NCI-H2029 (cell line): ENCODE results near the gene LMOD3.

ENCODE experiments used
- DNase-seq: peaks from one replicate; lab custom pipeline; 2025; lab: John Stamatoyannopoulos, UW

LMOD3 gene

DNA sequence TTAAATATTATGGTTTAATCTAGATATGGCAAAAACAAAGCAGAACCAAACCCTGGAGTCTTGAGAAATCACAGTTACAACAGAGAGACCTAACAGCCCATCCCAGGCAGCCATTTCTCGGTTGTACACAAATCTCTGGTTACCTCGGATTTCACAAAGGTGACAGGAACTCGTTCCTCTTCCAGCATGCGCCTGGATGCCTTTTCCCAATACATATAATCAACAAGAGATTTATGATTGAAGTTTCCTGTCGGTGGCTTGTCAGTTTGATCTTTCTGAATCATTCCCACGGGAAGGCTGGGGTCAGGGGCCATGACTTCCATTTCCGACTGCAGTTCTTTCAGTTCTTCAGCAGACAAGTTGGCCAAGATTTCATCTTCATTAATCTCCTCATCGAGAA is 445 bp downstream of the LMOD3 start:
- DNase-seq, result no peak

- DNase-seq, result no peak
Measured at GRCh38 chr3:69121513-69121912, 882 bp downstream of the LMOD3 start.

DNA sequence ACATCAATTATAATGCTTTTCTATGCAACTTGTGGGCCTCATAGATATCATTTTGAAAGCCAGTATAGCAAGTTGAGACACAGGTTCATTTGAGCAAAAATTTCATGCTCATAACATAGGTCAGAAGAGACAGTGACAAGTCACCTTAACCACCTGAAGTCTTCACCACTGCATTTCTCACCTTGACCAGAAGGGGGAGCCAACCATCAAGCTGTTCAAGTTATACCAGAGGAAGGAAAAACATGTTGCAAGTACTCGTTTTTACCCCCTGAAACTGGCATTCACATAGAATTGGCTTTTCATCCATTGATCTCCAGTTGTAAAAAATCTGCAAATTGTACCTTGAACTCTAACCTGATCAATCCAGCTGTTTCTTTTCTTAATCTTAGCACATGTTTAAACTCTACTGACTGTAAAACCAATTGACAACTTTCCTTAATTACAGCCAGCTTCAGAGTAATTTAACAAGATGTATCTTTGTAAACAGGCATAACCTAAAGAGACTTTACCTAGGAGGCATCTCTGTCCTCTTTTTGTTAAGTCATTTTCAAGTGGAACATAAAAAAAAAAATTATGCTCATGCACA is 1.4 kb downstream of the LMOD3 start:
- DNase-seq, result no peak

- DNase-seq, result no peak
Measured at GRCh38 chr3:69119681-69120080, 2.7 kb downstream of the LMOD3 start.

DNA sequence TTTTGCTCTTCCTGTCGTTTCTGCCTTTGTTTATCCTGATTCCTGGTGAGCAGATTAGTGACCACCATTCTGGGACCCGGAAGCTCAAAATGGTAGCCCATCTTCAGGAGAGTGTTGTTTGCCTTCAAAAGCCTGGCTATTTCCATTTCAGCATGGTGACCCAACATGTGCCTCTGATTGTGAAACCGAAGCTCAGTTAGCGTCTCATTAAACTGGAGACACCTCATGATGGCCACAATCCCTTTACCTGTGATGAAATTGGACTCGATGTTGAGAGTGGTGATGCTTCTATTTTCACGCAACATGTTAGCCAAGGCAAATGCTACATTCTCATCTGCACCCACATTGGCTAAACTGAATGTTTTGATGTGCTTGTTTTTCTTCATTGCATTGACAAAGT is 3.3 kb downstream of the LMOD3 start:
- DNase-seq, result no peak

DNA sequence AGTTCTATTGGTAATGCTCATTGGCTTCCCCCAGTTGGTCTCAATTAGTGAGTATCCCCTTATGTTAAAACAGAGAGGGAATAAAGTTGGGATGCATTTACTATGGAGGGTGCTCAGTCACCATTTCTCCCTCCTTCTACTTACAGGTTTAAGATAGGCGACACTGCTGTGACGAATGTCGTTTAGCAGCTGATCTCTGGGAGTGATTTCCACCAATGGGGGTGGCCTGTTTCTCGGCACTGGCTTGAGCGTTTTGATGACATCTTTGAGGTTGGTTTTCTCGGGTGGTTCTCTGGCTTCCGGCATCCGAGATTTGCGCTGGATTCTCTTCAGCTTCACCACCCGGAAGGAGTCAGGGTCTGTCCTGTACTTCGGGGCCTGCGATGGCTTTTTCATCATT is 3.8 kb downstream of the LMOD3 start:
- DNase-seq, result no peak

- no peak for DNase-seq
Measured at GRCh38 chr3:69116897-69117296, 5.5 kb downstream of the LMOD3 start.

- DNase-seq, result no peak
Measured at GRCh38 chr3:69116162-69116561, 6.2 kb downstream of the LMOD3 start.

GRCh38 chr3:69115731-69116130 is 6.7 kb downstream of the LMOD3 start:
- DNase-seq, result no peak

DNA sequence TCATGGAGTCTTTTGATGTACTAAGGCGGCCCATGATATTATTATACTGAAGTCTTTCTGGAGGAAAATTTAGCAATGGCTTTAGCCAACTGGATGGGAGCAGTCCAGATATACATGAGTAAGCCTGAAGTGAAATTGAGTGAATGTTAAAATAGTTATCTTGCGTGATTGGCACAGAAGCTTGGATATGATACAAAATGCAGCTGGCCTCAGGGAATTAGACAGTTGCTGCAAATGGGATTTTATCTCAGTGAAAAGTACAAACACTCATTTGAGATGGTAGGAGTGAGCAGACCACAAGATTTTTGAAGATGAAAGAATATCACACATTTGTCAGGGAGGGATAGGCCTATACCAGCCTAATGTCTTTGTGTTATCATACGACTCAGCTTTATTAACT is 8.9 kb downstream of the LMOD3 start:
- no peak for DNase-seq

- DNase-seq, result no peak
Measured at GRCh38 chr3:69110941-69111546, 11.4 kb downstream of the LMOD3 start.

DNA sequence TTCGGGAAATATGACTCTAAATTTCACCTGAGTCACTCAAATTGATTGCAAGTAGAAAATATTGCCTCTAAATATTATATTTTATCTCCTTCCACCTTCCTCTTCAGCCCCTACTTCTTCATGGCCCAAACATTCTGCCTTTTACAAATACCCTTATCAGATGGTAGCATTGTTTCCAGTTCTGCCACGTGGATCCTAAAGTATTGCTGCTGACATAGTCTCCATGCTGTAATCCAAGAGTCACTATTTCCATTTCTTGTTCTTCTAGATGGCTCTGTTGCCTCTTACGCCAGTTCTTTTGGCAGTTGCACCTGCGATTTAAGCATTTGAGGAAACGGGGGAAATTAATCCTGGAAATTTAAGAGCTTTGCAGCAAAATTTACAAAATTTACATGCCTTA is 13.6 kb downstream of the LMOD3 start:
- DNase-seq, result no peak

- no peak for DNase-seq
Measured at GRCh38 chr3:69107841-69108240, 14.6 kb downstream of the LMOD3 start.

DNA sequence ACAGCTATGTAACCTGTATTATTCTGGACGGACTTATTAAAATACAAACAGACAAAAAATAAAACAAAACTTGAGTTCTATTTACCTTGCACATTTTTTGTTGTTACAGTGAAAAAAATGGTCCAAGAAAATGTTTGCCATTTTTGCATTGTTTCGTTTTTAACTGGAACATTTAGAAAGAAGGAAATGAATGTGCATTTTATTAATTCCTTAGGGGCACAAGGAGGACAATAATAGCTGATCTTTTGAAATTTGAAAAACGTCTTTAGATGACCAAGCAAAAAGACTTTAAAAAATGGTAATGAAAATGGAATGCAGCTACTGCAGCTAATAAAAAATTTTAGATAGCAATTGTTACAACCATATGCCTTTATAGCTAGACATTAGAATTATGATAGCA is 17.1 kb downstream of the LMOD3 start:
- DNase-seq, result no peak

DNA sequence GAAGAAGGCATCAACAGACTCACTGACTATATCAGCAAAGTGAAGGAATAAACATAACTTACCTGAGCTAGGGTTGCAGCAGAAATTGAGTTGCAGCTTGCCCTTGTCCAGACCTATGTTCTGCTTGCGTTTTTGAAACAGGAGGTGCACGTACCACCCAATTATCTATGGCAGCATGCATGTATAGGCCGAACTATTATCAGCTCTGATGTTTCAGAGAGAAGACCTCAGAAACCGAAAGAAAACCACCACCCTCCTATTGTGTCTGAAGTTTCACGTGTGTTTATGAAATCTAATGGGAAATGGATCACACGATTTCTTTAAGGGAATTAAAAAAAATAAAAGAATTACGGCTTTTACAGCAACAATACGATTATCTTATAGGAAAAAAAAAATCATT is 17.8 kb downstream of the LMOD3 start:
- DNase-seq, result no peak

DNA sequence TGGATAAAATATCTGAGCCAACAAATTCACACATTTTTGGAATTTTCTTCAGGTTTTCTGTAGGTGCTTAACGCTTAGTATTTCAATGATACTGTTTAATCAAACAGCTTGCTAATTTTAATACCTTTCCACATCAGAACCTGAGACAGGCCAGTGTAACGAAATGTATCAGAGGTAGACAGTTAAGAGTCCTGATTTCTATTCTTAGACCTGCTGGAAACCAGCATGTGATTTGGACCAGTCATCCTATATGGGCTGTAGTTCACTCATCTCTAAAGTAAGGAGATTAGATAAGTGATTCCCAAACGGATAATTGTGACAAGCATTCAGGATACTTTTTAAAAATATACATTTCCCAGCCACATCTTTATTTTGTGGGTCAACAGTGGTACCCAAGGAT is 19.3 kb downstream of the LMOD3 start:
- no peak for DNase-seq

DNA sequence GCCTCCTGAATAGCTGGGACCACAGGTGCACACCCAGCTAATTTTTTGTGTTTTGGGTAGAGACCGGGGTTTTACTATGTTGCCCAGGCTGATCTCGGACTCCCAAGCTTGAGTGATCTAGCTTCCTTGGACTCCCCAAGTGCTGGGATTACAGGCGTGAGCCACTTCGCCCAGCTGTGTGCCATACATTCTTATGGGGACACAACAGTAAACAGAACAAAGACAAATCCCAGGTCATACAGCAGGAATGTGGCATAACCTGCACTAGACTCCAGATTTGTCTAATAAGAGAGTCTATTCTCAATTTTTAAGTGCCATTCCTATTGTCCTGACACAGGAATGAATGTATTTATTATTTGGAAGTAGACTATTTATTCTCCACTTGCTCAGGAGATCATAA is 20.0 kb downstream of the LMOD3 start:
- DNase-seq, result no peak

- DNase-seq, result no peak
Measured at GRCh38 chr3:69099576-69099975, 22.8 kb downstream of the LMOD3 start.

GRCh38 chr3:69097407-69098086 is 24.8 kb downstream of the LMOD3 start:
- DNase-seq, result no peak

DNA sequence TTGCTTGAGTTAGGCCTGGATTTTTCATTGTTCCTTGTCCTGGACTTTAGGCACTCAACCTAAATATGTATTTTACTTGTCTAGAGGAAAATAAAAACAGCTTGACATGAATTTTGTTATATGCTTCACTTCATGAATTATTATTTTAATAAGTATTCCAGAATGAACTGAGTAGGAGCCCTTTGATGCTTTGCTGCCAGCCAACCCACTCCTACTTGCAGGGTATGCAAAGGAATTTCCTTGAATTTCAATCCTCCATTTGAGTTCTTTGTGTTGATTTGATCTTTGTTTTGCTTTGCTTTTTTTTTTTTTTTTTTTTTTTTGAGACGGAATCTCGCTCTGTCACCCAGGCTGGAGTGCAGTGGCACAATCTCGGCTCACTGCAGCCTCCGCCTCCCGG is 26.1 kb downstream of the LMOD3 start:
- no peak for DNase-seq

DNA sequence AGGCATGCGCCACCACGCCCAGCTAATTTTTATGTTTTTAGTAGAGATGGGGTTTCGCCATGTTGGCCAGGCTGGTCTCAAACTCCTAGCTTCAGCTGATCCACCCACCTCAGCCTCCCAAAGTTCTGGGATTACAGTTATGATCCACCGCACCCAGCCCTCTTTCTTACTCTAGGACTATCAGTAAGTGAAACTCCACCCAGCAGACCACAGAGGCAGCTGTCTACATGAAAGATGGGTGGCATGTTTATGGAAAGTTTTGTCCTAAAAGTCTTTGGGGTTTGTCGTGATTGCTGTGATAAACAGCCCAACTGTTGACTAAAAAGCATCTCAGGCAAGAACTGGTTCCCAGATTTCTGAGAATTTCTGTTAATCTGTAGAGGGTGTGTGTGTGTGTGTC is 26.8 kb downstream of the LMOD3 start:
- DNase-seq, result no peak

DNA sequence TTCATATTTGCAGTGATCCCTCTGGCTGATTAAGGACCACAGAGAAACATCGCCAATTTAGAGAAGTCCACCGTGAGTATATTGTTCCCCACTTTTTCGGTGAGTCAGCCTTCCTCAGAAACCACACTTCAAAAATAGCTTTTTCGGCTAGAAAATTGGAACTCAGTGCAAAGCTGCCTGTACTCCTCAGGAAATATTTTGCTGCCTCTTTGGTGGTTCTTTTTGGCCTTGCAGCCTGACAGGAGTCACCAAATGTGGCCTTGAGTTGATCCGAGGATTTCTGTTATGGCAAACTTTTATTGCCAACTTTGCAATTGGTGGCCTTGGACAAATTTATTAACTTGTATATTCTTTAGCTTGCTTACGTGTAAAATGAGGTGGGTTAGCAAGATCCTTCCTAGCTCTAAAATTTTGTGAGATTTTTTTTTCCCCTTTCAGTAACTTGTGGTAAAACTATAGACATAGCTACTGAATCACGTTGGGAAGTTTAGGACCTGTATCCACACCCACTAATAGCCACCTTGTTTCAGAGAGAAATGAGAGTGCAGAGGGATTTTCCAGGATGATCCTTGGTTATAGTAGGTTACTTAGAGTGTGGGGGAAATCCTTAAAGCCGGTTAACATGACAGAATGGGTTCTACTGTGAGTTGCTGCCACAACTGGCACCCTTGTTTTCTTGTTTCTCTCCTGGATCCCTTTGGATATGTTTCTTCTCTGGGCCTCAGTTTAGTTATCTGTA is 27.8 kb downstream of the LMOD3 start:
- DNase-seq, result no peak

DNA sequence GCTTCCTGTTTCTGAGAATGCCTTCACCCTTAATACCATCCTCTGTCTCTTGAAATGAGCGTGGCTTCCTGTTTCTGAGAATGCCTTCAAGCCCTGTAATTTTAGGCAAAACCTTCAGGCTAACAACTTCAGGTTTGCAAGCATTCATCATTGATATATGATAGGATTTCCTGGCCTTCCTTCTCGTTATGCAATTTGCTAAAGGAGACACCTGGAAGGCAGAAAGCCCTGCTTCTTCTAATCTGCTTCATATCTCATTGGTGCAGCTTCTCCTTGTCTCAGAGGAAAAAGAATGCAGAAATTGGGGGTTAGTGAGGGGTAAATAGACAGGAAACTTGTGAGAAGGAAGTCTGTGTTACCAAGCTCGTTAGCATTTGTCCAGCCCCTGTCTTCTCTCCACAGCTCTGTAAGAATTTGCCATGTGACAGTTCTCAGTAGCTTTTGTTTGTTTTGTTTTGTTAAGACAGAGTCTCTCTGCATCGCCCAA is 30.3 kb downstream of the LMOD3 start:
- DNase-seq, result no peak
